GM21526 (cell line): ENCODE measurements around the gene SHB.

Source experiments
- ATAC-seq: cut with Tn5 transposase; IDR thresholded peaks from one replicate; pipeline ENCODE4 v1.9.1; 2021; ENCODE audit warnings: moderate library complexity; ENCODE audit not compliant: unreplicated experiment, low FRiP score

SHB gene

DNA sequence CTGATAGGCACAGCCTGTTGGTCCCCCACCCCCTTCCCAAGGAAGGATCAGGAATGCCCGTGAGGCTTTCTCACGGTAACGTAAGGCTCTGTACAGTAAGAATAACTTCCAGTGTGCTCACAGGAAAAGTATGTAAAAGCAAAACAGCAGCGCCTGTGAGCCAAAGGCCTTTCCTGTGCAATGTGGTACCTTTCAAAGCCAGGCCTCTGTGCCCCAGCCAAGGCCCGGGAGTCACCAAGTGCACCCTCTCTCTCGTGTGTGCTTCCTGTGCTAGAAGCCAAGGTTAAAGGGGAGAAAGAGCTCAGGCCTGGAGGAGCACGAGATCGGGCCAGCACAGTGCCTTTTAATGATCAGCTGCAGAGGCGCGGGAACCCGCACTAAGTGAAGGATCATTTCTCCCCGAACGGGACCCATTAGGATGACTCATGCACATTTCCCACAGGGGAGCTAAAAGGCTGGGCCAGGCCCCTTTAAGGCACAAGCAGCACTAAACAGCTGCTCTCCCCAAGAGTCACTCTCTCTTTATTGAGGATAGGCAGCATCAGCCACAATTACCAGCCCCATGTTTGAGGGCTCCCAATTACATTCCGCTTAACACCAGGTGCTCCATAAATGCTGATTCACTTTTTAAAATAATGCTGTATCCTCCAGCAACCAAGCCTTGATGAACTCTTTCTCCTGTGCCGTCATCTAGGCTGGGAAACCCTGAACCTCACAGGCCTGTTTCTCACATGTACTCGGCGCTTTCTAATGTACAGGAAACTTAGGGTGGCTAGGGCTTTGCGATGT is 42.8 kb downstream of the SHB start:
- ATAC-seq = no peak

DNA sequence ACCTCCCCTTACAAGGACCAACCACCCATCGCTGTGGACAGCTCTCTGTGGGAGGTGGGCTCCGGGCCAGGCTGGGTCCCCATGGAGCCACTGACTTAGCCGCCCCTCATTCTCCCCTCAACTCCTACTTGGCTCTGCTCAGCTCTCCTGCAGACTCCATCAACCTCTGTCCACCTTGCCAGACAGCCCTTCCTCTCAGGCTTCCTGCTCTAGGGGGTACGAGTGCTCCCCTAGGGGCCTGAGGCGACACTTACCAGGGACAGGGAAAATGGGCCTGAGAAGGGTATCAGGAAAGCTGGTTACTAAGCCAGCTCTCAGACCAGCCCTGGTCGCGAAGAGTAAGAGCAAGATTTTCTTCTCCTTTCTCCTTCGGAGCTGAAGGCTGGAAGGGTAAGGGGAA is 43.9 kb downstream of the SHB start:
- ATAC-seq = no peak

DNA sequence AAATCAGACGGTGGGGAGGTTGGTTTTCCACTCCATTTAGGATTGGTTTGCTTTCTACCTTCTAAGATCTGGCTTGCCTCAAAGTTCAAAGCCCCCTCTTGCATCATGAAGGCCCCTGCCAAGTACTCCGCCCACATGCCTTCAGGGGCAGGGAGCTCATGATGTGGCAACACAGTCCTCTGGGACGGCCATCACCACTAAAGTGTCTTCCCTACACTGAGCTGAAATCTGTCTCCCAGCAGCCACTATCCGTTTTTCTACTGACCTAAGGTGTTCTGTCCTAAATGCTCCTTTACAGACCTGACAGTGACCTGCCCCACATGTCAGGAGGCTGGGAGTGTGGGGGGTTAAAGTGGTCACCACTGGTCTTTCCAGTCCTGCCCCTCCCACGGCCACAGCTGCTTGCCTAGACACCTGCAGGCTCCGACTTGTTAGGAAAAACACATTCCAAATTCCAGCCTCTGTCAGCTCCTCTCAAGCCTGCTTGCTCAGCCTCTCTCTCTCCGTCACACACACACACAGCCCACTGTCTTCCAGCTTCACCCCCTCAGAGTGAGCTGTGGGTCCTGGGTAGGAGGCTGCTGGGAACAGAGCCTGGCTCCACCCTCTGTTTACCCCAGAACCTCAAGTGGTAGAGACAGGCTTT is 44.9 kb downstream of the SHB start:
- ATAC-seq = no peak

DNA sequence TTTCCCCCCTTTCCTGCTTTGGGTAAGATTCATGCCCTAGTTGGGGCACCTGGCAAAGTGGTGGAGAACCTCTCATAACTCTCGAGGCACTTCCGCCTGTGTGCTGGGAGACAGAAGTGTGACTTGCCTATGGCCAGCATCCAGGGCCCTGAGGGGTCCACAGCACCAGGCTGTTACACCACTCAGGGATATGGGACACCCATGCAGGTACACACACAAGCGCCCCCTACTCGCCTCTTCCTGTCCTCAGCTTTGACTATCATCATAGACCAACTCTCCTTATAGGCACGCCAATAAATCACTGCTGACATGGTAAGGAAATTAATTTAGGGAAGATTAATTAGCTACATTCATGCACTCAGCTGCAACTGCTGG is 45.4 kb downstream of the SHB start:
- ATAC-seq = no peak

DNA sequence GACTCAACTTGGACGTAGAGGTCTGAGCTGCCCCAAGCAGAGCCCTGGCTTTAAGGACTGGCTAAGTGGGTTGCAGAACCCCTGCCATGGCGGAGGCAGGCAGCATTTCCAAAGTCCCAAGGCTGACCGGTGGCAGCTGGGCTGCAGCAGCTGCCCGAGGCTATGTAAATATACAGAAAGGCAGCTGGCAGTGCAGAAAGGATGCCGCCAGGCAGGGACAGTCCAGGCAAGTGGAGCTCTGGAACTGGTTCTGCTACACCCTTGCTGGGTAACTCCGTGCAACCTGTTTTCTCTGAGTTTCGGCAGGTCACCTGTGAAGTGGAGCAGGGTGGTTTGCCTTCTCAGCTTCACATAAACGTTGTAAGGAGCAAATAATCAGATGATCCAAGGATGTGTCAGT is 46.0 kb downstream of the SHB start:
- no peak for ATAC-seq

DNA sequence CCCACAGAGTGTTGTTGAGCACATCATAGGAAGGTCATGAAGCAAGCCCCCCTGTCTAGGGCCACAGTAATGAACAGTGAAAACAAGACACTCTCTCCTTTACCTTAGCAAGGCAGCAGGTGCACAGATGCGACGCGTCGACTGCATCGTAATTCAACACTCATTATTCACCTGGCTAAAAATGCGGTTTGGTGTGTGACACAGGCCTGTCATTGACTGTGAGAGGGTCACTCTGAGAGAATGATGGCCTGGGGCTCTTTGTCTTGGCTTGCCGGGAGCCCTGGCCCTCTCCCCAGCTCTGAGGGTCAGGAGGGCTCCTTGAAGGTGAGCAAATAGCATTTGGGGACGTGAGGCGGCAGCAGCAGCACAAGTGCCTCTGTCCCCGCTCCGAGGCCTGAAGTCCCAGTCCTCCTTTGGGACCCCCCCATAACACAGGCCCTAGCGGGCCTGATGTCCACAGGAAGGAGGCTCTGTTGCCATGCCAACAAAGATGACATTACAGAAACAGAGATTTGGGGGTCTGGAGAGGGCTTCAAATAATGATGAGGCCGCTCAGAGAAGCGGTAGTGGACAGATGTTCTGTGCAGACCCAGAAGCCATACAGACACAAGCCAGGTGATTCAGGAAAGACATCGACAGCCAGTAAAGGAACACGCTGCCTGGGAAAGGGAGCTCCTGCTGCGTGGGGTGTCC is 46.7 kb downstream of the SHB start:
- no peak for ATAC-seq

DNA sequence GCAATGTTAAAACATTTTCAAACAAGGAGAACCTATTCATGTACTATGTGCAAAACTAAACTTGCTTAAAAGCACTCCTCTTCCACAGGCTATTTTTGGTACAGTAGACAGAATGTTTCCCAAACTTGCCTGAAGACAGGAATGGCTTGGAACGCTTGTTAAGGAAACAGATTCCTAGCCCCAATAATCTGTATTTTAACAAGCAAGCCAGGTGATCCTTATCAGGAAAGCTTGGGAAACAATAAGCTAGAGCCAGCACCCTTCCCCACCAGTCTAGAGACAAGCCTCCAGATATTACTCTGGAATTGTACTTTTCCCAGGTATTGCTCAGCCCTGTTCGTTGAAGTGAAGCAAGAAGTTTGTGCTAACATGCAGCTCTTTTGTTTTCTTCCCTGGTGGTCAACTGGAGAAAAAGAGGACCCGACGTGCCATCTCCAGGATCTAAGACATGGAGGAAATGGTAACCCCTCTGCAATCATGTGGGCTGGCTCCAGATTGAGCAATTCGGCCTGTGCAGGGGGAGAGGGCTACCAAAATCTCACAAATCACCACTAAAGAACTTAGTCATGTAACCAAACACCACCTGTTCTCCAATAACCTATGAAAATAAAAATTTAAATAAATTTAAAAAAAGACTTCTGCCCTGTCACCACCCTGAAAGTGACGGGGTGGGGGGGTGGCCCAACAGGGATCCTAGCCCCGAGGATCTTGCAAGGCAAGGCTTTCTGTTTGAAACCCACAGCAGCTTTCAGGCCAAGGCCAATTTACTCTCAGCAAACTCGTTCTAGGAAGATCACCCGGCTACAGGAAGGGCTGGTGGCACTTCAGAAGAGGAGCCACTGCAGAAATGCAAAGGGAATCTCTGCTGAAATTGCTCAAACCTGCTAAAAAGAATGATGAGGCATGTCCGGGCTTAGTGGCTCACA is 48.6 kb downstream of the SHB start:
- ATAC-seq = no peak

DNA sequence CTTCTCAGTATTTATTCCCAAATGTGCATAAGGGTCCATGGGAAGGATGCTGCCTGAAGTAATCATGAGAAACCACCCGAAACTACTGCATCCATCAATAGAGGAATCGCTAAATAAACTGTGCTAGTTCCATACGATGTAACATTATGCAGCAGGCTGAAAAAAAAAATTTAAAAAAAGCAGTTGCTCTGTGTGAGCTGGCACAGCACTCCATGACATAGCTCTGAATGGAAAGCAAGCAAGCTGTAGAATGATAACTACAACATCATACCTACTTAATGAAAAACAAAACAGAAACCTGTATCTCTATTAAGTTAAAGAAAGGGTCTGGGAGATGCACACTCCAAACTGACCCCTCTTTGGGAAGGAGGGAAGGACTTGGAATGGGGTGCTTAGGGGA is 49.3 kb downstream of the SHB start:
- no peak for ATAC-seq

DNA sequence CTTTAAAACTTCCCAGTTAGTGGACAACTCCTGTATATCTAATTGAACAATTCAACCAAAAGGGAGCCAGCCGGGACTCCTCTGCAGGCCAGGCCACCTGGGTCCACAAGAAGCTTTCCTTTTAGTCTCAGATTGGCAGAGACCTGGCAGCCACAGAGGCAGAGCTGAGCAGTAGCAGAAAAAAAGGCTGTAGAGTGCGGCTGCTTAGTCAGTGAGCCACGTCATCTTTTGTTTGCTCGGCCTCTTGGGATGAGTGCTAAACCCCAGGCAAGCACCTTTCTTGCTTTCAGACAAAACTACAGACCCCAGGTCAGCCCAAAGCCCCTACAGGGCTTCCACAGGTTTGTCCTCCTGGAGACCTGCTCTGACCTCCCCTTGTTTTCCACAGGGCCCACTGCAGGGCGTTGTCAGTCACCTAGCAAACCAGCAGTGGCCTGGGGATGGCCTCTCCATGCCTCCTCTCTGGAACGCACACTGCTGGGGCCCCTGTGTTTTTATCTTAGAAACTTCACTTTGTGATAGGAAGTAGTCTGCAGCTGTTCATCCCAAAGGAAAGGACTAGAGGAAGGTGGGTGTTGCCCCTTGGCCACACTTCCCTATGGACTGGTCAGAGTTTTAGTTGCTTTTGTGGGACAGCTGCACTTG is 49.9 kb downstream of the SHB start:
- no peak for ATAC-seq

DNA sequence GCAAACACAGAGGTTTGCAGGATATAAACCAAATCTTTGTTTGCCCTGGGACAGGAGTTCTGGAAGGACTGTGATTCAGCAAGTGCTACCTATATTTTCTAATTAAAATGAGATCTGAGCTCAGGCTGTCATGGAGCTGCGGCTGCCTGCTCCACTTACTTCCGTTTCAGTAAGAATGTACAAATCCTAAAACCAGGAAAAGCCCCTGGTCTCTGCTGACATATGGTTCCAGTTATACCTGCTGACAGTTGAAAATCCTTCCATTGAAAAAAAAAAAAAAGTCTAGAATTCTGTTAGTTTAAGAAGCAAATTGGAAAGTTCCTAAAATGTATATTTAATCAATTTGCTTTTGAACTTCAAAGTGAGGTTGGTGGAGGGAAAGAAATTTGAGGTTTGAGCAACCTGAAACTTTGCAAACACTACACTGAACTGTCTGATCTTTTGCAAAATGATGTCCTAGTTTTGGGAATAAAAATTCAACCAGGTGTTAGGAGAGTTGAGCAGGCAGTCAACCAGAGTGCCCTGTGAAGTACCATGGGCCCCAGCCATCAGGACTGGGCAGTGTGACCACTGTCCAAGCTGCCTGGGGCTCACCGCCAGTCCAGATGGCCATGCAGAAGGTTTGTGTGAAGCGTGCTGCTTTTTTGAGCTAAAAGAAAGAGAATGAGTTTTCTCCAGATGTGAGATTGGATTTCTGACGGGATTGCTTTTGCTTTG is 50.6 kb downstream of the SHB start:
- ATAC-seq = no peak

DNA sequence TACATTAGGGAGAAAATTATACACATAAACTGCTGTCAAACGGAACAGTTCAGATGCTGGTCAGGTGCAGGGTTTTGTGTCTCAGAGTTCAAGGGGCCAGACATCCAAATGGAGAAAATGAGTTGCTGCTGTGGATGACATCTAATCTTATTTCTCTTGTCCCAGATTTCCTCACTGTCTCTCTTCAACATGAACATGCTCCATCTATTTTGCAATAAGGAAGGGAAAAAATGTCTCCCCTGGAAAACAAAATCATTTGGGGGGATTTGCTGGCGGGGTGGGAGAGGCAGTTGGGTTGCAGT is 51.2 kb downstream of the SHB start:
- ATAC-seq = no peak

DNA sequence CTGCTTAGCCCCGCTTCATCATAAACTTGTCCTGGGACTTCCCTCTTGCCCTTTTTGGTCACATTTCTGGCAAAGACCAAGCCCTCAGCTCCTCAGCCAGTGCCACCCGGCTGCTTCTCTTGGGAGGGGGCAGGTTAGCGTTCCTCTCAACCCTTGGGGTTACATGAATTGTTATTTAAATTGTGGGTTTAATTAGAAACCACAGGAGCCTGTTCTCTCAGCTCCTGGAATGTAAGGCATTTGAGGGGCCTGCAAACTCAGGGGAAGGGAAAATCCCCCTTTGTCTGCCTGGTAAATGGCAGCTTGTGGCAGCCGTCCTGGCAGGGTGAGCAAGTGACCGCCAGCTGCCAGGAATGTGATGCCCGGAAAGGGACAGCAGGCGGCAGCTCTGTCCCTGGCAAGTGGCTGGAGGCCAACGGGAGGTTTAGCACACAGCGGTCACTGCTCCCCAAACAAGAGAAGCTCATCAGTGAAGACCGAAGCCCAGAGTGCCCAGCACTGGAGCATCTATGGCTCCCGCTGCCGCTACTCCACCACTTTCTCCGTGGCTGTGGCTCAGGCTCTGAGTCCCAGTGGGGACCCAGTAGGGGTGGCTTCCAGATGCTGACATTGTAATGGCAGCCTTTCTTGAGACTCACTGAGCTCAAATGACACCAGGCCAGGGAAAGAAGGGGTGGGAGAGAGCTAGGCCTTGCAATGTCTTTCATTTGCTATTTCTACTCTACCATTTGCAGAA is 51.7 kb downstream of the SHB start:
- ATAC-seq = no peak

DNA sequence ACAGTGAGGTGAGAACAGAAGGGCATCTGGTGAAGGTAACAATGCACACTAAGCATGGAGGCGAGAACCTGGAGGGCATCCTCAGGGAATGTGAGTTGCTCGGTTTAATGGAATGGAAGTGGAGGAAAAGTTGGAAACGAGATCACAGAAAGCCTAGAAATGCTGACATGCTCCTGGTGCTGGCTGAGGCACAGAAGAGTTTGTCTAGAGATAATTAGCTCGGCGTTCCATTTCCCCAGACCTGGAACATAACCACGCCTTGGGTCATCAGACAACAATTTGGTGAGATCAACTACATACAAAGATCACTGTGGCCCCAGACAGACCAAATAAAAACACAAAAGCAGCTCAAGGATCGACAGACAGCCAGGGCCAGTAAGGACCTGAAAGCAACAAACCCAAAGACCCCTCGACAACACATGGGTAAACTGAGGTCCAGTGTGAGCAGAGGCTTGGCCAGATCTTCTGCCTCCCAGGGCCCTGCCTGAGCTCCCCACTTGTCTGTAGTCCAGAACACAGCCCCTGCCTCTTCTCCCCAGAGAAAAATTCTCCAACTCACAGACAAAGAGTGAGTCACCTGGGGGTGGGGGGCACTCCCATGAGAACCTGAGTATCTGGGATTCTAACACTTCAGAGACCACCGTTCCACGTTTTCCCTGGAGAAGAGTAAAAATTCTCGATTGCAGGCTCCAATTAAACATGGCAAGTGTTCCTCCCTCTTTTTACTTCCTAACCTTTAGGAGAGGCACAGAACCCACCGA is 52.5 kb downstream of the SHB start:
- ATAC-seq = no peak

DNA sequence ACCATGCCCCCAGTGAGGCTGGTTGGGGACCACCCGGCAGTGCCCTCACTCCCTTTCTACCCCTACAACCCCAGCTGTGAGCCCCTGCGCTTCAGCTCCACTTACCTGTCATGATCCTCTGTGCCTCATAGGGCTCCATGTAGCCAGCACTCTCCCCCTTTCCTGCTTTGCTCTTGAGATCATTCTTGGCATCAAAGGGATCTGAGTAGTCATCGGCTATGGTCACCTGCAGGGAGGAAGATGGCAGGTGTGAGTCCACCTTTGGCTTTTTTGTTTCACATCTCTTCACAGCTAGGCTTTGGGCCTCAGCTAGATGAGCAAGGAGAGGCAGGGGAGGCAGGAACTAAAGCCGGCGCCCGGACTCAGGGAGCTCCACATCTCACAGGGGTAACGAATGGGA is 53.1 kb downstream of the SHB start:
- no peak for ATAC-seq

DNA sequence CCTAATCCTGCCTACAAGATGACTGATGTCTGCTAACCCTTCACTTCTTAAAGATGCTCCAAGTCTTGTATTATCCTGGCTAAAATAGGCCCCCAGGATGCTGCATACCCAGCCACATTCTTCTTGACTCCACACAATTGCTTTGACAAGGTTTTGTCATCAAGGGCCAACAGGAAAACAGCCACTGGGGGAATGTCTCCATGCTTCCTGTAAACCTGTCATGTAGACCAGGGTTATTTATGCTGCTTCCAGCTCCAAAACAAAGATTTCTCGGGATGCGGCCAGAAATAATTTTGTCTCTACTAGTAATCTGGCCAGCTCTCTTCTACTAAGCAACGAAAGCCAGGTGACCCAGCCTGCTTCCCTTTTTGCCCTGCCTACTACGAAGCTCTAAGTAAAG is 53.8 kb downstream of the SHB start:
- ATAC-seq = no peak

DNA sequence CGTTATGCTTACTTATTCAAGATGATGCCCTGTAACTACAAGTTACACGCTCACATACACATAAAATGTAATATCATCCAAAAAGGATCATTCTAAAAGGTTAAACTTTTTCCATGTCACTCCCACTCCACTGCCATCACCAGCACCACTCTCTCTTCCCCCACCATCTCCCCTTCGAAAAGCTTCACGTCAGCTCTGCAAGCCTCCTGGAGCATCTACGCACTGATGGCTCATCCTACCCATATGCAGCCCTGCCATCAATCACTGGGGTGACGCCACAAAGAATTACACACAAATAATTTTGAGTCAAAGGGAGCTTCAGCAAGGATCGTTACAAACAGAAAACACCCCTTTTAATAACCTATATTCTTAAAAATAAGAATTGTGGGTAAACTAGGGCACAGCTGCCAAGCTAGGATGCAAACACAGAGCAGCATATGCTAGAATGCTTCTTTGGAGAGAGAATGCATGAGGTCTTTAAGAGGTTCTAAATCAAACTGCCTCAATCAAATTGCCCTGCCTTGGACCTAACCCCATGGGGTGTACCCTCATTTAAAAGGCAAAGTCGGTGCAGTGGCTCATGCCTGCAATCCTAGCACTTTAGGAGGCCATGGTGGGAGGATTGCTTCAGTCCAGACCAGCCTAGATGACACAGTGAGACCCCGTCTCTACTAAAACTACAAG is 56.1 kb downstream of the SHB start:
- no peak for ATAC-seq

DNA sequence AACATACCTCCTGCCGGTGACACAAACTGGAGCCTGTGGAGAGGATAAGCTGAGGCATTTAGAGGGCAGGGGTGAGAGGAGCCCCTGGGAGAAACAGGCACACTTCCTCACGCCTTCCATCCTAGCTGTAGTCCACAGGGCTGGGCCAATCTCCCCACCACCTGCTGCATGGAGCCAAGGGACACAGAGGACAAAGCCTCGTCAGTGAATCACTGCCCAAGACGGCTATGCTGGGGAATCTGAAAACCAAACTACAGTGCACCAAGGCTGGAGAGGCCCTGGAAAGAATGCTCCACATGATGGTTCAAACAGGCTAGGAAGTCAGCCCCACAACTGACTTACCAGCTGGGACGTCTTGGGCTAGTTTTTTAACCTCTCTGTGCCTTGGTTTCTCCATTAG is 57.0 kb downstream of the SHB start:
- no peak for ATAC-seq
